Measurements from ENCODE around the gene RNU1-4.
"Not testable (repeated sequence)": the region's sequence is repeated elsewhere in the genome, so short reads cannot be mapped to it uniquely, and the experiment has no call there.

- TF ChIP-seq POLR2A, CTCF, EP300 (IDR thresholded peaks at IDR 0.05): not testable (repeated sequence)
These were observed 30.7 kb downstream of the RNU1-4 start for GRCh38 chr1:16770896-16771446.
